Endothelial cell of umbilical vein (primary cell): ENCODE results near the gene FAM200A. TPM values are rescaled to one million over a fixed set of nuclear protein-coding genes. Genes with fewer than 3 reads are reported as not detected.
A peak's percentile ranks its signal among the peaks of the same experiment; 100 is the strongest.

Source experiments
- BruUV-seq: library from RNA; stranded (reverse); fragments of 400-500 nt; replicated peaks from 2 replicates; lab custom pipeline; 2021; lab: Mats Ljungman, UMichigan
- CTCF ChIA-PET: fragments of 300-600, 350-600 bp; sonication (Branson Sonifier 250); formaldehyde crosslinking; loops from one replicate; lab custom pipeline; 2021; ENCODE audit warnings: antibody characterized with exemption, inconsistent platforms; lab: Charles Lee
- POLR2A ChIA-PET: fragments of 300-600, 350-600 bp; sonication (Branson Sonifier 250); formaldehyde crosslinking; loops from one replicate; lab custom pipeline; 2021; ENCODE audit warnings: antibody characterized with exemption, inconsistent platforms; lab: Charles Lee
- DNase-seq: peaks from one replicate; pipeline ENCODE4 v3.0.0-alpha.2; 2011; ENCODE audit warnings: low read depth, low spot score
- FAIRE-seq: peaks from 2 replicates; lab custom pipeline; 2011; peaks lifted over from hg19 to GRCh38; lab: Jason Lieb, UNC
- H2AFZ ChIP-seq: 2 replicates; pipeline ENCODE4 v1.6.0; 2012; ENCODE audit warnings: low read depth, low read length, control low read depth, inconsistent platforms
- H3K27ac ChIP-seq: 2 replicates; pipeline ENCODE4 v1.5.1; 2011; ENCODE audit warnings: low read depth, mild to moderate bottlenecking, control low read depth, low read length, moderate library complexity; ENCODE audit not compliant: insufficient read depth
- H3K27me3 ChIP-seq, 2 experiments: 2 replicates each; pipeline versions ENCODE4 v1.6.0 to v1.6.1; 2011; ENCODE audit warnings: low read length in 2 of 2, mixed read lengths in 1 of 2; ENCODE audit not compliant: control insufficient read depth in 2 of 2, insufficient read depth in 2 of 2
- H3K36me3 ChIP-seq, 2 experiments: 2 replicates in 1 of 2; 3 replicates in 1 of 2; pipeline ENCODE4 v1.5.1; 2011; ENCODE audit warnings: low read length in 2 of 2, mild to moderate bottlenecking in 1 of 2, moderate library complexity in 1 of 2; ENCODE audit not compliant: control insufficient read depth in 2 of 2, insufficient read depth in 2 of 2; ENCODE audit errors: extremely low read depth in 1 of 2
- H3K4me1 ChIP-seq: 3 replicates; pipeline ENCODE4 v1.5.1; 2011; ENCODE audit warnings: mild to moderate bottlenecking, low read length; ENCODE audit not compliant: control insufficient read depth, insufficient read depth; ENCODE audit errors: extremely low read depth
- H3K4me2 ChIP-seq: 2 replicates; pipeline ENCODE4 v1.6.1; 2011; ENCODE audit warnings: low read length, control low read depth, mixed read lengths; ENCODE audit not compliant: insufficient read depth
- H3K4me3 ChIP-seq, 3 experiments: fragments of 200-600 bp in 1 of 3; sonication (generic), shearing (Covaris generic) in 1 of 3; replicated peaks in 1 of 3; 2 replicates each; pipeline ENCODE4 v1.5.1; 2011 to 2016; ENCODE audit warnings: control low read depth in 3 of 3, low read length in 3 of 3, mild to moderate bottlenecking in 2 of 3, inconsistent platforms in 1 of 3, low read depth in 1 of 3, moderate library complexity in 1 of 3; ENCODE audit not compliant: insufficient read depth in 1 of 3
- H3K79me2 ChIP-seq: 2 replicates; pipeline ENCODE4 v1.6.0; 2012; ENCODE audit warnings: low read length, inconsistent platforms; ENCODE audit not compliant: control insufficient read depth, insufficient read depth
- H3K9ac ChIP-seq: replicated peaks from 2 replicates; pipeline ENCODE3; 2011; ENCODE audit warnings: low read length, control low read depth; ENCODE audit not compliant: insufficient read depth; ENCODE audit errors: extremely low read depth
- H3K9me1 ChIP-seq: replicated peaks from 3 replicates; pipeline ENCODE4 v1.6.0; 2011; ENCODE audit warnings: mild to moderate bottlenecking, low read length; ENCODE audit not compliant: control insufficient read depth, insufficient read depth; ENCODE audit errors: extremely low read depth
- H3K9me3 ChIP-seq: replicated peaks from 2 replicates; pipeline ENCODE4 v1.5.1; 2012; ENCODE audit warnings: low read length, inconsistent platforms; ENCODE audit not compliant: control insufficient read depth, insufficient read depth
- H4K20me1 ChIP-seq: replicated peaks from 2 replicates; pipeline ENCODE3; 2011; ENCODE audit warnings: mild to moderate bottlenecking, low read length; ENCODE audit not compliant: control insufficient read depth, insufficient read depth; ENCODE audit errors: extremely low read depth
- EZH2 ChIP-seq: IDR thresholded peaks from 2 replicates; pipeline ENCODE4 v1.6.1; 2012; ENCODE audit warnings: borderline replicate concordance, low read depth, mild to moderate bottlenecking, moderate library complexity, low read length, inconsistent platforms; ENCODE audit not compliant: severe bottlenecking
- FOS ChIP-seq: IDR thresholded peaks from 2 replicates; pipeline ENCODE4 v1.6.1; 2011; ENCODE audit warnings: mild to moderate bottlenecking, low read length, moderate library complexity, borderline replicate concordance; ENCODE audit not compliant: insufficient read depth
- GATA2 ChIP-seq: IDR thresholded peaks from 2 replicates; pipeline ENCODE4 v1.7.0; 2011; ENCODE audit warnings: low read depth, mild to moderate bottlenecking, moderate library complexity, mixed read lengths, low read length; ENCODE audit not compliant: insufficient read length, insufficient read depth
- JUN ChIP-seq: IDR thresholded peaks from 2 replicates; pipeline ENCODE4 v1.6.1; 2011; ENCODE audit warnings: borderline replicate concordance, low read depth; ENCODE audit not compliant: insufficient read length, insufficient read depth
- MYC ChIP-seq: IDR thresholded peaks from one replicate; pipeline ENCODE4 v1.6.1; 2011; ENCODE audit warnings: mild to moderate bottlenecking, low read depth, low read length
- POLR2A ChIP-seq: IDR thresholded peaks from 2 replicates; pipeline ENCODE4 v1.6.1; 2012; ENCODE audit warnings: low read depth, mild to moderate bottlenecking, control low read depth, low read length
- POLR2AphosphoS5 ChIP-seq: IDR thresholded peaks from 2 replicates; pipeline ENCODE4 v1.6.1; 2012; ENCODE audit warnings: low read depth, mild to moderate bottlenecking, control low read depth, low read length, moderate library complexity; ENCODE audit not compliant: insufficient read depth
- dilution Hi-C: fragments of 300-500 bp; cut with MboI; formaldehyde crosslinking; loops from one replicate; pipeline ENCODE4 v1.15.0; 2019; ENCODE audit warnings: low sequenced_read_pairs; ENCODE audit not compliant: extremely low pct_ligation_motif_present
- intact Hi-C: fragments of 100-400 bp; cut with micrococcal nuclease; formaldehyde crosslinking; loops from one replicate; pipeline ENCODE4 v1.10.0; 2022
- polyA plus RNA-seq, 4 experiments: library from polyadenylated mRNA; depleted of rRNA in 3 of 4; stranded (reverse) in 3 of 4; unstranded in 1 of 4; fragments of >200 nt; gene quantifications; 2 replicates each; pipeline versions ENCODE4 v1.2.1 to v1.2.3, GENCODE V29; 2011 to 2012; ENCODE audit warnings: missing spikeins in 1 of 4
- total RNA-seq: library from RNA; stranded (reverse); gene quantifications from 2 replicates; pipeline ENCODE4 v1.2.3, GENCODE V29; 2021
- TF ChIP-seq, protein P1 (sequence below), 2 donors: IDR thresholded peaks; 1 replicate in 1 of 2; 2 replicates in 1 of 2; pipeline ENCODE4 v1.5.1; 2011; ENCODE audit warnings: low read length in 2 of 2, mild to moderate bottlenecking in 2 of 2, moderate library complexity in 2 of 2, control low read depth in 1 of 2, inconsistent platforms in 1 of 2, low read depth in 1 of 2; ENCODE audit not compliant: insufficient read depth in 1 of 2; ENCODE audit errors: extremely low read depth in 1 of 2
- TF ChIP-seq, protein P2 (sequence below): IDR thresholded peaks from 2 replicates; pipeline ENCODE4 v1.6.1; 2011; ENCODE audit not compliant: insufficient read depth, insufficient read length

FAM200A gene
- total and polyA plus RNA-seq, 2 donors (not counting 3 experiments of a cell fraction or from before 2014, with no cell fraction given), result 2.1 to 3.6 TPM

DNA sequence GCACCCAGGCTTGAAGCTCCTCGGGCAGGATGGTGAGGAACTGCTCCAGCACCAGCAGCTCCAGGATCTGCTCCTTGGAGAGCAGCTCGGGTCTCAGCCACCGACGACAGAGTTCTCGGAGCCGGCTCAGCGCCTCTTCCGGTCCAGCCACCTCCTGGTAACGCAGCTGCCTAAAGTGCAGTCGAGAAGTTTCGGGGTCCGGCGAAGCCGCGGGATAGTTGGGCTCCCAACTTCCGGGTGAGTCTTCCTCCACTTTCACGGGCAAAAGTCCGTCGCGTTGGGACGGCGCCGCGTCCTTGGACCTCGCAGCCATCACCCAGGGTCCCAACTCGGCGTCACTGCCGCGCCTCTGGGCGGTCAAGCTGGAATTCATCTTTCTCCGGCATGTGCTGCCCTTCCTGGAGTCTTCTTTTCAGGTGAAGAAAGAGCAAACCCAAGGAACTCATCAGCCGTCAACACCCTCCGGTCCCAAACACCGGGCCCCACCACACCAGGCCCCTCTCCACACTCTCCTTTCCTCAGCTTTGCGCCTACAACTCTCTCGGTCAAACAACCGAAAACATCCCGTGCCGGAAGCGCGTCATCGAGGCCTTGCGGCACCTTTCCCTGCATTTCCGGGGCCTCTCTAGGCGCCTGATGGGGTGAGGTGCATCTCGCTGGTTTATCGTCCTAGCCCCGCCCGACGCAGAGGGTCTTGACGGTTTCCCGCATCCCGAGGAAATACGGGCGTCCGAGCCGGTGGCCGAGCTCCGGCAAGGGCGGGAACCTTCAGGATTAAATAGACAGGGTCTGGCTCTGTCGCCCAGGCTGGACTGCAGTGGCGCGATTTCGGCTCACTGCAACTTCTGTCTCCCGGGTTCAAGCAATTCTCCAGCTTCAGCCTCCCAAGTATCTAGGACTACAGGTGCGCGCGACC is 51.9 kb downstream of the FAM200A start, which contains the start of gene ZNF394:
Gene ZNF394, minus strand, starts transcription at position 561 of the 916 bp plus-strand sequence. Its CDS starts 188 bp downstream, at position 373.
- CTCF ChIA-PET, result interaction anchor here (1.2 to 1.7 kb wide), 3 partner anchors 27 to 414 kb away, joined by 3 to 4 read pairs (median 4); partner anchors contain the start of genes FAM200A and ZNF789
- dilution Hi-C loops, result no loop called here

More for the DNA sequence above, 51.9 kb downstream of the FAM200A start, which contains the start of gene ZNF394:
- H3K9me1 ChIP-seq, result no peaks in the 10 kb centered on the region
- no peaks in the 10 kb centered on the region for H3K27me3 ChIP-seq
- peak within 1 kb of the TSS; percentile 78 for H3K27ac ChIP-seq
- POLR2A ChIA-PET, result interaction anchor here (0.9 to 1.3 kb wide), 2 partner anchors 27 to 52 kb away, joined by 3 to 8 read pairs; partner anchors contain the start of gene FAM200A
- peaks cover 0 to 5% of the 10 kb centered on the region in 2 experiments for H3K36me3 ChIP-seq
- FAIRE-seq (peak; percentile 95), DNase-seq (peak; percentile 89)
- intact Hi-C loops, result loop anchor here (1.0 kb wide), 1 partner anchor 28 kb away; the partner anchor contains the start of gene ZNF789
- H3K4me2 ChIP-seq, result peak within 1 kb of the TSS; percentile 77
- no peaks in the 10 kb centered on the region for H3K9me3 ChIP-seq
- peak within 1 kb of the TSS; percentile 81 for H3K9ac ChIP-seq
- H4K20me1 ChIP-seq, result no peaks in the 10 kb centered on the region
- peaks cover 16% of the 10 kb centered on the region for H3K4me1 ChIP-seq
- peak within 1 kb of the TSS; percentile 61 for H2AFZ ChIP-seq
- H3K79me2 ChIP-seq, result peaks cover 30% of the 10 kb centered on the region
- peak within 1 kb of the TSS; percentile 28 to 79 (median 75) for H3K4me3 ChIP-seq
- TSS peak; percentile 61 for BruUV-seq
- no peak for TF ChIP-seq EZH2
- TF ChIP-seq POLR2AphosphoS5, result peak; percentile 66
- no peak for TF ChIP-seq FOS
- no peak for TF ChIP-seq JUN
- no peak for TF ChIP-seq MYC
- no peak for TF ChIP-seq GATA2
- peak; percentile 63 for TF ChIP-seq POLR2A
- TF ChIP-seq, protein P1, sequence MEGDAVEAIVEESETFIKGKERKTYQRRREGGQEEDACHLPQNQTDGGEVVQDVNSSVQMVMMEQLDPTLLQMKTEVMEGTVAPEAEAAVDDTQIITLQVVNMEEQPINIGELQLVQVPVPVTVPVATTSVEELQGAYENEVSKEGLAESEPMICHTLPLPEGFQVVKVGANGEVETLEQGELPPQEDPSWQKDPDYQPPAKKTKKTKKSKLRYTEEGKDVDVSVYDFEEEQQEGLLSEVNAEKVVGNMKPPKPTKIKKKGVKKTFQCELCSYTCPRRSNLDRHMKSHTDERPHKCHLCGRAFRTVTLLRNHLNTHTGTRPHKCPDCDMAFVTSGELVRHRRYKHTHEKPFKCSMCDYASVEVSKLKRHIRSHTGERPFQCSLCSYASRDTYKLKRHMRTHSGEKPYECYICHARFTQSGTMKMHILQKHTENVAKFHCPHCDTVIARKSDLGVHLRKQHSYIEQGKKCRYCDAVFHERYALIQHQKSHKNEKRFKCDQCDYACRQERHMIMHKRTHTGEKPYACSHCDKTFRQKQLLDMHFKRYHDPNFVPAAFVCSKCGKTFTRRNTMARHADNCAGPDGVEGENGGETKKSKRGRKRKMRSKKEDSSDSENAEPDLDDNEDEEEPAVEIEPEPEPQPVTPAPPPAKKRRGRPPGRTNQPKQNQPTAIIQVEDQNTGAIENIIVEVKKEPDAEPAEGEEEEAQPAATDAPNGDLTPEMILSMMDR (IDR thresholded peaks at IDR 0.05; ENCODE audit: extremely low read depth in 1 of 2, insufficient read depth in 1 of 2, low read depth in 1 of 2, low read length in 2 of 2), result no peak
- TF ChIP-seq, protein P2, sequence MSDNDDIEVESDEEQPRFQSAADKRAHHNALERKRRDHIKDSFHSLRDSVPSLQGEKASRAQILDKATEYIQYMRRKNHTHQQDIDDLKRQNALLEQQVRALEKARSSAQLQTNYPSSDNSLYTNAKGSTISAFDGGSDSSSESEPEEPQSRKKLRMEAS, result peak; percentile 22
